Ascending aorta (tissue), 2 donors: ENCODE results near the gene DNAJA4. TPM values are rescaled to one million over a fixed set of nuclear protein-coding genes. Genes with fewer than 3 reads are reported as not detected.

Source experiments
- DNase-seq, 2 donors: peaks; one replicate each; pipeline ENCODE4 v3.0.0-alpha.2; 2019; ENCODE audit warnings: low spot score in 2 of 2
- H3K27ac ChIP-seq, 2 donors: fragments of 200-600 bp; sonication (generic); one replicate each; pipeline ENCODE4 v1.5.1; 2016 to 2017; ENCODE audit warnings: mild to moderate bottlenecking in 1 of 2
- H3K27me3 ChIP-seq: fragments of 200-600 bp; sonication (generic); one replicate; pipeline ENCODE4 v1.5.1; 2017
- H3K36me3 ChIP-seq, 2 donors: fragments of 200-600 bp; sonication (generic); one replicate each; pipeline ENCODE4 v1.5.1; 2016
- H3K4me1 ChIP-seq, 2 donors: fragments of 200-600 bp; sonication (generic); one replicate each; pipeline ENCODE4 v1.5.1; 2016 to 2017; ENCODE audit warnings: mild to moderate bottlenecking in 1 of 2
- H3K4me3 ChIP-seq, 2 donors: fragments of 200-600 bp; sonication (generic); one replicate each; pipeline ENCODE4 v1.5.1; 2016 to 2017; ENCODE audit warnings: mild to moderate bottlenecking in 1 of 2
- H3K9me3 ChIP-seq, 2 donors: fragments of 200-600 bp; sonication (generic); one replicate each; pipeline ENCODE4 v1.5.1; 2016
- intact Hi-C: fragments of 100-400 bp; cut with DNase I; formaldehyde crosslinking; loops from one replicate; pipeline ENCODE4 v1.15.1; 2023
- total RNA-seq: library from RNA; depleted of rRNA; stranded (reverse); fragments of >200 nt; gene quantifications from one replicate; pipeline ENCODE4 v1.1.0, GENCODE V29; 2016
- TF ChIP-seq, protein P1 (sequence below), 3 experiments: fragments of 200-600 bp in 2 of 3; fragments of 450-650 bp in 1 of 3; sonication (generic) in 2 of 3; IDR thresholded peaks; one replicate each; pipeline ENCODE4 v1.5.1; 2016 to 2019; ENCODE audit warnings: antibody characterized with exemption in 3 of 3, mild to moderate bottlenecking in 1 of 3, moderate library complexity in 1 of 3

Gene DNAJA4
- total RNA-seq, 1 donor from 2014 or later: 3.5 TPM

DNA sequence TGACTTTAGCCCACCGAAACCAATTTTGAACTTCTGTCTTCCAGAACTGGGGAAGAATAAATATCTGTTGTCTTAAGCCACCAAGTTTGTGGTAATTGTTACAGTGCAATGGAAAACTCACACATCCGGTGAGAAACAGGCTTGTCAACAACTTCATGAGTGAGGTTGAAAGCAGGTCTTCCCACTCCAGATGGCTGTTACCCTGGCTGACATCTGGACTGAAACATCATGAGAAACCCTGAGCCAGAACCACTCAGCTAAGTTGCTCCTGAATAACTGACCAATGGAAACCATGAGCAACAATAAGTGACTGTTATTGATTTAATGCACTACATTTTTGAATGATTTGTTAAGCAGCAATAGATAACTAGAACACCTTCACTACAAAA, 40.3 kb upstream of the DNAJA4 start:
- intact Hi-C loops: no loop called here
- H3K9me3 ChIP-seq: no peaks in the 10 kb centered on the region
- TF ChIP-seq, protein P1, sequence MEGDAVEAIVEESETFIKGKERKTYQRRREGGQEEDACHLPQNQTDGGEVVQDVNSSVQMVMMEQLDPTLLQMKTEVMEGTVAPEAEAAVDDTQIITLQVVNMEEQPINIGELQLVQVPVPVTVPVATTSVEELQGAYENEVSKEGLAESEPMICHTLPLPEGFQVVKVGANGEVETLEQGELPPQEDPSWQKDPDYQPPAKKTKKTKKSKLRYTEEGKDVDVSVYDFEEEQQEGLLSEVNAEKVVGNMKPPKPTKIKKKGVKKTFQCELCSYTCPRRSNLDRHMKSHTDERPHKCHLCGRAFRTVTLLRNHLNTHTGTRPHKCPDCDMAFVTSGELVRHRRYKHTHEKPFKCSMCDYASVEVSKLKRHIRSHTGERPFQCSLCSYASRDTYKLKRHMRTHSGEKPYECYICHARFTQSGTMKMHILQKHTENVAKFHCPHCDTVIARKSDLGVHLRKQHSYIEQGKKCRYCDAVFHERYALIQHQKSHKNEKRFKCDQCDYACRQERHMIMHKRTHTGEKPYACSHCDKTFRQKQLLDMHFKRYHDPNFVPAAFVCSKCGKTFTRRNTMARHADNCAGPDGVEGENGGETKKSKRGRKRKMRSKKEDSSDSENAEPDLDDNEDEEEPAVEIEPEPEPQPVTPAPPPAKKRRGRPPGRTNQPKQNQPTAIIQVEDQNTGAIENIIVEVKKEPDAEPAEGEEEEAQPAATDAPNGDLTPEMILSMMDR (IDR thresholded peaks at IDR 0.05): no peak
- no peaks in the 10 kb centered on the region for H3K27me3 ChIP-seq
- H3K36me3 ChIP-seq: no peaks in the 10 kb centered on the region
- H3K4me1 ChIP-seq: no peaks in the 10 kb centered on the region
- no peak for DNase-seq
- no peak overlapping the region for H3K4me3 ChIP-seq
- no peak overlapping the region for H3K27ac ChIP-seq

DNA sequence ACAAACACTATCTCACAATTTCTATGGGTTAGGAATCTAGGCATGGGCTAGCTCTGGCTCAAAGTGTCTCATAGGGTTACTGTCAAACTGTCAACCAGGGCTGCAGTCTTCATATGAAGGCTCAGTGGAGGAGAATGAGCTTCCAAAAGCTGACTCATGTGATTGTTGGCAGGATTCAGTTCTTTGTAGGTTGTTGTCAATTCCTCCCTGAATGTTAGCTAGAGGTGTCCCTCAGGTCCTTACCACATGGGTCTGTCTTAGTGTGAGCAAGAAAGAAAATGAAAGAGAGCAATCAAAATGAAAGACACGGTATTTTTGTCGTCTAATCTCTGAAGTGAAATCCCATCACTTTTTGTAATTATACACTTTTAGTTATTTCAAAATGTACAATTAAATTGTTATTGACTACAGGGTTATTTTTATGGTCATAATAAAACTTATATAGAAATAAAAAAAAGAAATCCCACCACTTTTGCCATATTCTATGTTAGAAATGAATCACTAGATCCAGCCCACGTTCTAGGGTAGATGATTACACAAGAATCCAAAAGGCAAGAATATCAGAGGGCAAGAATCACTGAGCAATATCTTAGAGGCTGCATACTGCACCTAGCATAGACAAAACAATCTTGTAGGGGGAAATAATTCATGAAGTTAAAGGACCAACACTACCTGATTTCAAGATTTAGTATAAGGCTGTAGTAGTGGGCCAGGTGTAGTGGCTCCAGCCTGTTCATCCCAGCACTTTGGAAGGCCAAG, 38.4 kb upstream of the DNAJA4 start:
- no peak for DNase-seq
- TF ChIP-seq, protein P1 (IDR thresholded peaks at IDR 0.05): no peak

DNA sequence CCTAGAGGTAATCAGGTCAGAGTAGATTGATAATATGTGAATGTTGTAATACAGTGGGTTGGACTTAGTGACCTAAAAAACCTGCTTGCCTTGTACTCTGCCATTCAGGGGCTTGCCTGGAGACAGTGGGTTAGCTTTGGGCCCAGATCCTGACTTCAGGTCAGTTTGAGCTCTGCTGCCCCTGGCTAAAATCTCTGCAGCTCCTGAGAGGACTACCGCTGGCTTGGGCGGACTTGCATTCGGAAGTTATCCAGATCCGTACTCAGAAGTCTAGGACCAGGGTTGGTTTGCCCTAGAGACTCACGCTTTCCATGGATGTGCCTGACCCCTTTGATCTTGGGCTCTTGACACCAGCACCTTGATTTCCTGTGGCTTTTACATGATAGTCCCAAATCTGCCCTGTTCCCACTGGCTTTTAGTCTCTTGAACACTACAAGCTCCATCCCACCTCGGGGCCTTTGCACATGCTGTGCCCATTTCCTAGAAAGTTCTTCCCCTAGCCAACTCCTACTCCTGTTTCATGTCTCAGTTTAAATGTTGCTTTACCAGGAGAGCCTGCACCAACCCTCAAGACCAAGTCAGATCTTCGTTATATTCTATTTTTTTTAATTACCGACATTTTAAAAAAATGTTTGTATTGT, 35.9 kb upstream of the DNAJA4 start:
- Histone ChIP-seq H3K27ac (no peak overlapping the region), H3K27me3 (no peaks in the 10 kb centered on the region), H3K36me3 (no peaks in the 10 kb centered on the region), H3K4me1 (no peaks in the 10 kb centered on the region), H3K4me3 (no peak overlapping the region), H3K9me3 (no peaks in the 10 kb centered on the region)
- intact Hi-C loops: no loop called here
- no peak for DNase-seq
- TF ChIP-seq, protein P1 (IDR thresholded peaks at IDR 0.05): no peak

More for the DNA sequence above, 38.4 kb upstream of the DNAJA4 start:
- Histone ChIP-seq H3K9me3 (no peaks in the 10 kb centered on the region), H3K27ac (no peak overlapping the region), H3K36me3 (no peaks in the 10 kb centered on the region), H3K4me3 (no peak overlapping the region), H3K27me3 (no peaks in the 10 kb centered on the region), H3K4me1 (no peaks in the 10 kb centered on the region)
- intact Hi-C loops: no loop called here

DNA sequence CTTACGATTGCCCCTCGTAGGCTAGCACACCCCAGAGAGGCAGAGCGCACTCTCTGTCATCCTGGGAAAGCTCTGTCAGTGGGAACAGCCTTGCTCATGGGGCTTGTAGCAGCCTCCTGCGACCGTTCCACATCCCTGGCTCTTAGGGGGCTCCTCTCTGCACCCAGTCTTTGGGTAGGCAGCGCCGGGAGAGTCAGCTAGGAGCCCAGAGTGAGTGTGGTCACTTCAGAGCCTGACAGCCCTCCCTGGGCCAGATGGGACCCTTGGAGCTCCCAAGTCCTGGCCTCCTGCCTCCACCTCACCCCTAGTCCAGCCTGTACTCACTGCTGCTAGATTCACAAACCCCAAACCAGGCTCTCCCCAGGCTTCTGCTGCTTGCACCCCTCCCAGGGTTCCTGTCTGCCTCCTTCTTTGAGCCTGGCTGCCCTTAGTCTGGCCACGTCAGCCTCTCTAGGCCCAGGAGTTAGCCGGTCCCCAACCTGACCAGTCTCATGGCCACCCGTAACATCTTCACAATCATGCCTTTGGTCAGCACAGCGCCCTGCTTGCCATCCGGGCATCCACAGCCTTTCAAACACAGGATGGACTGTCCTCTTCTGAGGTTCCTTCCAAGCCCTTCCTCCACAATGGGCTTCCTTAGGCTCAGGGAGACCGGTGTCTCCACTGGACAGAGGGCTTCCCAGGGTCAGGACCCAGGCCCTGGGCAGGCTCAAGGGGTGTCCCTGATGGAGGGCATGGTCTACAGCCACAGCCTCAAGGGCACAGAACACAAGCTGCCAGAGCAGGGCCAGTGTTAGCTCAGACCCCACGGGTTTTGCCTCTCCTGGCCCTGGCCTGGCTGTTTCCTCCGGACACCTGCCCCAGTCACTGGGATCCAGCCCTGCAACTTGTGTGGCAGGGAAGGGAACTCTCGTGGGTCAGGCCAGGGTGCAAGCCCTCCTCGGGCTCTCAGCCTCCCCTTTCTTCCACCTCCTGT, 34.6 kb upstream of the DNAJA4 start:
- no peak overlapping the region for H3K4me3 ChIP-seq
- intact Hi-C loops: no loop called here
- no peak for DNase-seq
- no peaks in the 10 kb centered on the region for H3K36me3 ChIP-seq
- TF ChIP-seq, protein P1 (IDR thresholded peaks at IDR 0.05): no peak
- H3K9me3 ChIP-seq: no peaks in the 10 kb centered on the region
- H3K27ac ChIP-seq: no peak overlapping the region
- no peaks in the 10 kb centered on the region for H3K4me1 ChIP-seq
- no peaks in the 10 kb centered on the region for H3K27me3 ChIP-seq

DNA sequence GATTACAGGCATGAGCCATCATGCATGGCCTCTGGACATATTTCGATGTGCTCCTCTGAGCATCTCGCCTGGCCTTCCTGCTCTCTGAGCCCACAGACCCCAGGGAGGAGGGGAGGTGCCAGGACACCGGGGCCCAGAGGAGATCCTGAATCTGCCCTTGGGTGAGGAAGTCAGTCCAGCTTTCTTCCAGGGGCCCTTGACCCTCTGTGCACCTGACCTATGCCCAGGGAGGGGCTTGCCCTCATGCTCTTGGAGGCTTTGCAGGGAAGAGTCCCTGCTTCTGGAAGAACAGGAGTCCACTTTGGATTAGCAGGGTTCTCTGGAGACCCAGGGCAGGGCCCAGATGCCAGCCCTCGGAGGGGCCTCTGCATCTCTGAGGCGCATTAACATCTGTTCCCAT, 31.4 kb upstream of the DNAJA4 start:
- H3K36me3 ChIP-seq: no peaks in the 10 kb centered on the region
- no peak for DNase-seq
- no peaks in the 10 kb centered on the region for H3K4me1 ChIP-seq
- no peak overlapping the region for H3K4me3 ChIP-seq
- no peaks in the 10 kb centered on the region for H3K9me3 ChIP-seq
- H3K27me3 ChIP-seq: no peaks in the 10 kb centered on the region
- TF ChIP-seq, protein P1 (IDR thresholded peaks at IDR 0.05): no peak
- intact Hi-C loops: no loop called here
- H3K27ac ChIP-seq: no peak overlapping the region
